ENCODE measurements around the gene MAML3. TPM values are rescaled to one million over a fixed set of nuclear protein-coding genes. Genes with fewer than 3 reads are reported as not detected.
A peak's percentile ranks its signal among the peaks of the same experiment; 100 is the strongest.

The MAML3 gene
- total RNA-seq, 1 donor from 2014 or later: 2.7 TPM

GRCh38 chr4:139841464-139842195 lies 312.4 kb downstream of the MAML3 start:
- DNase-seq (ENCODE audit: low read depth): no peak
- Histone ChIP-seq H3K36me3 (ENCODE audit: control insufficient read depth, insufficient read depth, low read length) (no peaks in the 10 kb centered on the region), H3K4me3 (ENCODE audit: low read depth, low read length) (no peak overlapping the region), H3K27me3 (ENCODE audit: control insufficient read depth, insufficient read depth, low read length) (no peaks in the 10 kb centered on the region)
- TF ChIP-seq CTCF (IDR thresholded peaks at IDR 0.05; ENCODE audit: insufficient read depth, low read length, poor library complexity, severe bottlenecking): no peak

GRCh38 chr4:139840773-139841172 lies 313.2 kb downstream of the MAML3 start:
- no peak for TF ChIP-seq CTCF (IDR thresholded peaks at IDR 0.05; ENCODE audit: insufficient read depth, low read length, poor library complexity, severe bottlenecking)
- no peak for DNase-seq (ENCODE audit: low read depth)
- Histone ChIP-seq H3K36me3 (ENCODE audit: control insufficient read depth, insufficient read depth, low read length) (no peaks in the 10 kb centered on the region), H3K4me3 (ENCODE audit: low read depth, low read length) (no peak overlapping the region), H3K27me3 (ENCODE audit: control insufficient read depth, insufficient read depth, low read length) (no peaks in the 10 kb centered on the region)

GRCh38 chr4:139839403-139840031 lies 314.5 kb downstream of the MAML3 start:
- no peak for DNase-seq (ENCODE audit: low read depth)
- H3K27me3 ChIP-seq (ENCODE audit: control insufficient read depth, insufficient read depth, low read length): no peaks in the 10 kb centered on the region
- H3K4me3 ChIP-seq (ENCODE audit: low read depth, low read length): no peak overlapping the region
- no peak for TF ChIP-seq CTCF (IDR thresholded peaks at IDR 0.05; ENCODE audit: insufficient read depth, low read length, poor library complexity, severe bottlenecking)
- H3K36me3 ChIP-seq (ENCODE audit: control insufficient read depth, insufficient read depth, low read length): no peaks in the 10 kb centered on the region

GRCh38 chr4:139838811-139839210 lies 315.2 kb downstream of the MAML3 start:
- Histone ChIP-seq H3K27me3 (ENCODE audit: control insufficient read depth, insufficient read depth, low read length) (no peaks in the 10 kb centered on the region), H3K4me3 (ENCODE audit: low read depth, low read length) (no peak overlapping the region), H3K36me3 (ENCODE audit: control insufficient read depth, insufficient read depth, low read length) (no peaks in the 10 kb centered on the region)
- no peak for DNase-seq (ENCODE audit: low read depth)
- TF ChIP-seq CTCF (IDR thresholded peaks at IDR 0.05; ENCODE audit: insufficient read depth, low read length, poor library complexity, severe bottlenecking): no peak

DNA sequence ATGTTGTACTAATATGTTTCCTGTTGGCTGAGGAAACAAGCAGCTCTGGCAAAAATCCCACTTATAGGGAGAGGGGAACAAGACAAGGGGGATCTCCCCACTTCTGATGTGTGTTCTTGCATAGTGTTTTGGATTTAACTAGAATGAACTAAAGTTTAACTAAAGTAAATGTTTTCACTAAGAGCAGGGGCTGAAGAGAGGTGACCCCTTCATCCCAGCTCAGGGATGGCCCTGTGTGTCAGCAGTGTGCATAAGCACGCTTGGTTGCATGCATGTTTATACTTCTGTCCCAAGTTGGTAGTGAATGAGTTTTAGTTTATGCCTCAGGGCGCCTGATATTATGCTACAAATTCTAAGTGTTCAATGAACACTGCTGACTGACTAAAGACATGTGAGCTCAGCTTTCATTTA lies 319.0 kb downstream of the MAML3 start:
- TF ChIP-seq CTCF (IDR thresholded peaks at IDR 0.05; ENCODE audit: insufficient read depth, low read length, poor library complexity, severe bottlenecking): no peak
- no peaks in the 10 kb centered on the region for H3K27me3 ChIP-seq (ENCODE audit: control insufficient read depth, insufficient read depth, low read length)
- no peaks in the 10 kb centered on the region for H3K36me3 ChIP-seq (ENCODE audit: control insufficient read depth, insufficient read depth, low read length)
- DNase-seq (ENCODE audit: low read depth): peak; percentile 31
- H3K4me3 ChIP-seq (ENCODE audit: low read depth, low read length): no peak overlapping the region

All from kidney epithelial cell (primary cell).